ENCODE data around the gene INSIG1. TPM values are rescaled to one million over a fixed set of nuclear protein-coding genes. Genes with fewer than 3 reads are reported as not detected.

Gene INSIG1
- total RNA-seq, 1 donor from 2014 or later, result 52.3 TPM

DNA sequence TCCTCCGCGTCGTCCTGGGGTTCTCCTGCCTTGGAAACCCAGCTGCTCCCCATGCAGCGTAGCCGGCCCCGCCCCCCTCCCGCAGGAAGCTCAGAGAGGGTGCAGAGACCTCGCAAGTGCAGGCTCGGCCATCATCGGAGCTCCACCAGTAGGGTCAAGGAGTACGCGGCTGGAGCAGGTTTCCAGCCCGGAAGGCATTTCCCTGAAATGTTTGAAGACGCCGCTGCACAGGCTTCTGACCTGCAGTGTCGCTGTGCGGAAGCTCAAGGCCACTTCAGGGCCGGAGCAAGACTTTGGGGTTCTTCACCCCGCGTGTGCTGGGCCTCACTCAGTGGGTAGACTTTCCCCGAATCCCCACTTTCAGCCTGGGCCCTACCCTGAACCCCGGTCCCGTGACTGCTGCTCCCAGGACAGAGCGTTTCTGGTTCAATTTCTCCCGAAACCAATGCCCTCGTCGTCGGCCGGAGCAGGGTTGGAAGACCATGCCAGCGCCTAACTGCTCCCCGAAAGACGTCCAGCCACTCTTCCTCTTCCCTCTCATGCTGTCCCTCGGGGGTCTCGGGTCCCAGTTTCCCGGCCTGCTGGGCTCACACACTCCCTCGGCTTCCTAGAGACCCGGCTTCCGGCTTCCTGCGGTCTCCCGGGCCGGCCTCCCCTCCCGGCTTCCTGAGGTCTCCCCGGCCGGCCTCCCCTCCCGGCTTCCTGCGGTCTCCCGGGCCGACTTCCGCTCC, 52.1 kb downstream of the INSIG1 start:
- no peak for DNase-seq

DNA sequence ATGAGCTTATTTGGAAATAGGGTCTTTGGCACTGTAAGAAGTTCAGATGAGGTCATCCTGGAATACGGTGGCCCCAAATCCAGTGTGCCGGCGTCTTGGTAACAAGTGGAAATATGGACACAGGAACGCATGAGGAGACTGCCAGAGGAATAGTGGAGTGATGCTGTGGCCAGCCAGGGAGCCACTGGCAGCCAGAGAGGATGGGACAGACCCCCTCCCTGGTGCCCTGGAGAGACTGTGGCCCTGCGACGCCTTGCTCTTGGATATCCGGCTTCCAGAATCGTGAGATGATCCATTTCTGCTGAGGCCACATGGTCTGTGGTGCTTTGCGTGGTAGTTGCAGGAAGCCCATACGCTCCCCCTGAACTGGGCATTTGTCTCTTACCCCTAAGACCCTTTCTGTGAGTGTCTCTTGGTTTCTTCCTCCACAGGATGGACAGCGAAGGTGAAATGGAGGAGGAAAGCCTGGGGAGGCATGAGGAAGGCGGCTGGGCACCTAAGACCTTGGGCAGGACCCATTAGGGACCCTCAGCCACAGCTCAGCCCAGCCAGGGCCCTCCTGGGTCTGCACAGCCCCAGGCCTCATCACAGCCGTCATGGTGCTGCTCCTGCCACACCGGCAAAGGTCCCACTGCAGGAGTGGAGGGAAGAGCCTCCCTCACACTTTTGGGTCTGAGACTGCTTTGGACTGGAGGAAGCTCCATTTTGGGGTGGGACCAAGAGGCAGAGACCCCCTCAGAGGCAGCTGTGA, 53.6 kb downstream of the INSIG1 start:
- no peak for DNase-seq

DNA sequence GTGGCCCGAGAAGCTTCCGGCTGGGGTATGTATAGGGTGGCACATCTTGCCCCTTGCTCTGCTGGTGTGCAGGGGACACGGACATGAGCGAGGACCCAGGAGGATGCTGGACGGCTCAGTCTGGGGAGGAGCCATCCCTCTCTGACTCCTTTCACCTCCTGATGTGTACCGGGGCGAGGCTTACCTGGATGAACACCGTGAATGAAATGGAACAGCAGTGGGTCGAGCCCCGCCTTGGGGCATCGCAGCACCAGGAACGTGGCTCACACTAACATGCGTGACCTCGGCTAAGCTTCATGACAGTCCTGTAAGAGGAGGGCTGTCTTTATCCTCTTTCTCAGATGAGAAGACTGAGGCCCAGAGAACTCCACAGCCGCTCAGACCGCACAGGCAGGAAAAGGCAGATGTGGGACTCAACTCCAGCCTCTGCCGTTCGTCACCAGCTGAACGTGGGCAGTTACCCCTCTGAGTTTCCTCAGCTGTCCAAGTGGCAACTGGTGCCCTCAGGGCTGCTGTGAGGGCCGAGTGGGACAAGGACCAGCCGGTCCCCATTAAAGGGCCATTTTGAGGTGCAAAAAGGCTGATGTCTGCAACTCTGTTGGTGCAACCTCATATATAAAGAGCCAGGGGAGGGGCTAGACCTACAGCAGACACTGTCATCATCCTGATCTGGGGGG, 54.5 kb downstream of the INSIG1 start:
- DNase-seq, result no peak

DNA sequence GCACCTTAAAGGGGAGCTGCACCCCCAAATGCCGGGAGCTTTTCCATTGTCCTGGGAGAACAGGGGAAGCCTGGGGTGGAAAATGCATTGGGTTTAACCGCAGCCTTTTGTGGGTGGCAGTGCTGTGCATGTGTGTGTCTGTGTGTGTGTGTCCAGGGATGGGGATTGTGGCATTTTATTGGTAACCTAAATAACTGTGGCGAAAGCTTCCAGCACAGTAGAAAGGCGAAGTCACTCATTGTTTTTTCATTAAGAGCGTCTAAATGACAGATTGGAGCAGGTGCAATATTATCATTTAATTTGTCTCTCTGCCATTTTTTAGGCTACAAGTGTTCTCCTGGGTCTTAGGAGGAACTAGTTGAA, 55.1 kb downstream of the INSIG1 start:
- DNase-seq, result no peak

DNA sequence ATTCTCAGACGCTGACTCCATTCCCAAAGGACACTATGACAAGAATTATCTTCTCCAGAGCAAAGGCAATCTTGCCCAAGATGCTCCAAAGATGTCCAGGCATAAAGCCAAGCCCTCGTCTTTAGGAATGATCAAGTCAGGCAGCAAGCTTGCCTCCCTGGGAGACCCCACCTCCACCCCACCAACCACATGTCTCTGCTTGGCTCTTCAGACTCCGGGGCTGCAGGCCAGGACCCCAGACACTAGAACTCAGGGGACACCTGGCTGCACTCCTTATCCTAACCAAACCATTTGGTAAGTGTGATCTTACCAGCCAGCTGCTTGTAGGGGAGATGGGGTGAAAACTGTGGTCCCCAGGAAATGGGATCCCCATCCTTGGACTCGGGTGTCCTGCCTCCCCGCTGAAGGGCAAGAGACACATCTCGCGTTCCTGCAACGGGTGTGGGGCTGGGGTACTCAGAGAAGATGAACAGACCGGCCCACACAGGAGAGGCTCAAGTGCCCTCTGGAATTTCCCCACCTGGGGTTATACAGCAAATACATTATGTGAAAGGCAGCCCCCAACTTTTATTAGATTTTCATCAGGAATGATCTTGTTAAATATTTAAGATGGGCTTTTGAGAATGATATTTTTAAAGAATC, 55.7 kb downstream of the INSIG1 start:
- DNase-seq, result no peak

DNA sequence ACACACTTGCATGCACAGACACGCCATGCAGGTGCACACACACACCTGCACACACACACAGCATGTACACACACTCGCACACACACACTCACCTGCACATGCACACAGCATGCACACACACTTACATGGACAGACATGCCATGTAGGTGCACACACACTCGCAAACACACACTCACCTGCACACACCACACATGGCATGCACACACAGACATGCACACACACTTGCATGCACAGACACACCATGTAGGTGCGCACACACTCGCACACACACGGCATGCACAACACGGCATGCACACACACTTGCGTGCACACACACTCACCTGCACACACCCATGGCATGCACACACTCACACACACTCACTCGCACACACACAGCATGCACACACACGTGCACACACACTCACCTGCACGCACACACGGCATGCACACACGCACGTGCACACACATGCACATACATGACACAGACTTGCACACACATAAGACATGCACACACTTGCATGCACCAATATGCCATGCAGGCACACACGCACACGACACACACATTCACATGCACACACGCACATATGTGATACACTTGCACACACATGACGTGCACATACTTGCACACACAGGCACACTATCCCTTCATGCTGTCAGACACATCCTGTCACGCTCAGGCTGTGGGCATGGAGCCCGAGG, 56.8 kb downstream of the INSIG1 start:
- DNase-seq, result no peak

DNA sequence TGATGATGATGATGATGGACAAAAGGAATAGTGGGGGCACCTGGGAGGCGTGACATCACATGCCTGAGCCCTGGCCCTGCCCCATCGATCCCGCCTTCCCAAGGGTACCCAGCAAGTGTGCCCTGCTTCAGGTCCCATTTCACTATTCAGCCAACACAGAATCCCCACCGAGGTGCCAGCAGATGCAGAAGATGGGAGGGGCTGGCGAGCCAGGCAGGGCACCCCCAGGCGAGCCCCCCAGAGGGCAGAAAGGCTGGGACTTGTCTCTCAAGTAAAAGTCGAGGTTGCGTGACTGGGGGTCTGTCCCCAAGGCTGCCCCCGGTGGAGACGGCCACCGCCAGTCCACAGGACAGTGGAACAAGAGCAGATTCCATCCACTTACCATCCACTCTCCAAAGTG, 57.5 kb downstream of the INSIG1 start:
- DNase-seq, result no peak

DNA sequence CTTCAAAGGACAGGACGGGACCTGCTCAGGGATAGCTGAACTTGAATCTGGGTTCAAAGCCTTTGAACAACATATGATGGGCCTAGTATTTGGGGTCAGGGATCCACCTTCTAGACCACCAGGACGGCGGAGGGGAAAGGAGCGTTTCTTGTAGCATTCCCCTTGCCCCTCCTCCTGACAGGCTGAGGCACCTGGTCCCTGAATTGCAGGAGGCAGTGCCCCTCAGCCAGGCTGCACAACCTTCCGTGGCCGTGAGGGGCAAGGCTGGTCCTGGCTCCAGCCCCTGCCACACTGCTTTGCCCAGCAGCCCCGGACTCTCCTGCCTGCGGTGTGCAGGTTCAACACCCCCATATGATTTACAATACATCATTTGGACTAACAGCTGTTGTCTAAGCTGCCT, 58.1 kb downstream of the INSIG1 start:
- DNase-seq, result no peak

DNA sequence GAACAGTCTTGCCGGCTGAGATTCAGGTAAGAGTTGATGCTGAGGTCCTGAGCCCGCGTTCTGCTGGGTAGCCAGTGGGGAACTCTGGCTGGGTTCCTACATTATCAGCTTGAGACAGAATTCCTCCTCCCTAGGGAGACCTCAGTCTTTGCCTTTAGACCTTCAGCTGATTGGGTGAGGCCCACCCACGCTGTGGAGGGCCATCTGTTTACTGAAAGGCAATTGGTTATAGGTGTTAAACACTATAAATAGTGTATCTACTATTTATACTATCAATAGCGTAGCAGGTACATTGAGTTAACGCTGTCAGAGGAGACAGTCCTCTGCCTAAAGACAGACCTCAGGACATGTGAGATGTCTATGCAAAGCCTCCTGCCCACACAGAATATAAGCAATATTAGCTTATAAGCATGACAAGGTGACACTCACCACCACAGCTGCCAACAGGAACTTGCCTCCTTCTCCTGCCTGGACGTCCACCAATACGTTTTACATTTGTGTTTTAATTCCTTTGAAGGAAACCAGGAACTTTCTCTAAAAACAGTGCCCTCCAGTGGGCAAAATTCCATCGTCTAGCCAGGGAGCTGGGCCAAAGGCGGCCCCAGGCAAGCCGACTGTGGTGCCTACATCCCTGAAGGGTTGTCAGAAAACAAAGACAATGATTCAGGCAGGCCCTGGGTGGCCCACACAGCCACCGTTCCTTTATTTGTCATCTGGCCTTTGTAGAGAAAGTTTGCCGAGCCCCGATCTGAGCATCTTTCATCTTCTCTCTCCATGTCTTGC, 58.8 kb downstream of the INSIG1 start:
- DNase-seq, result no peak

DNA sequence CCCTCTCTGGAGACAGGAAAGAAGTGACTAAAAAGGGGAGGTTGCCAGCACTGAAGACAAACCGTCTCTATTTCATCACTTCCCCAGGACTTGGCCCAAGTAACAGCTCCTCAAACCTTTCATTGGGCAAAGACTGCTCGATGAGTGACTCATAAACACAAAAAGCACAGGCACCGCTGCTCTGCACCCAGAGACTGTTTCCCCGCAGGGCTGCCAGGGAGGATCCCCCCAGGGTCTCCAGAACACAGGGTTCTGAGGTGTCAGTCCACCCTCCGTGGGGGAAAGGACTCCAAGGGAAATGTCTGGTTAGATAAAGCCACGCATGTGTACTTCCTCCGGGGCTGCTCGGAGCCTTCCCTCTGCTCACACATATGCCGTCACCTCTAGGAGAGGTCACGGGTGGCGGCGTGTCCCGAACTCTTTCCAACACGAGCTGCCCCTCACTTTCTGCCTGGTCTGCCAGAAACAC, 59.9 kb downstream of the INSIG1 start:
- no peak for DNase-seq

DNA sequence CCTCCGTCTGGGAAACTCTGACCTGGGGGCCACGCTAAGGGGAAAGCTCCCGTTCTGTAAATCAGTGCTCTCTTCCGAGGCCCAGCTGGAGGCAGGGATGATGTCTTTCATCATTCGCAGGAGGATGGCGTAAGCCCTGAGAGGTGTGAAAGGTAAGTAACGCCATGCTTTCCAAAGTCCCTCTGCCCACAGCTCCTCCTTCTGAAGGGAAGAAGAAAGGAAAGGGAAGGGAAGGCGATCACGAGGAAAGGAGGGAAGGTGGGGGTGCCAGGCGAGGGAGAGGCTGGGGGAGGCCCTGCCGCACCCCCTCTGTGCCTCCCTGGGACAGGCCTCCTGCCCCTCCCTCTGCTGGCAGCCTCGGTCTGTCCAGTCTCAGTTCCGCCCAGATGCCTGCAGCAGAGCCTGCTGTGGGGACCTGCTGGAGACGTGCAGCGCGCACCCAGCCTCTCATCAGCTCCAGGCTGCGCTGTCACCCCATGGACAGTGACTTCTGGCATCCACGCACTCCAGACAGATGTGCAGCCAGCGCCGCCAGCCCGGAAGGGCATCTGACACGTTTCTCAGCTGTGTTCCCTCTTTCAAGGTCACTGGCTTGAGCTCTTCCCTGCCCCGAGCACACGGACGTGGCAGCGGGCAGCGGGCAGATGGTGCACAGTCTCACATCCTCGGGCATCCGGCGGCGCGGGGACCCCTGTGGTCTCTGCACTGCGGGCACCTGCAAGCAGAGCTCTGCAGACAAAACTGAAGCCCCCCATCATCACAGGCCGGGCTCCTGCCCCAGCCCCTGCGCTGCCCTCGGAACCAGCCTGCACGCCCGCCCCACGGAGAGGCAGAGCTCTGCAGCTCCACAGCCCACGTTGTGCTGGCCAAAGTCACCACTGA, 60.6 kb downstream of the INSIG1 start:
- DNase-seq, result no peak

DNA sequence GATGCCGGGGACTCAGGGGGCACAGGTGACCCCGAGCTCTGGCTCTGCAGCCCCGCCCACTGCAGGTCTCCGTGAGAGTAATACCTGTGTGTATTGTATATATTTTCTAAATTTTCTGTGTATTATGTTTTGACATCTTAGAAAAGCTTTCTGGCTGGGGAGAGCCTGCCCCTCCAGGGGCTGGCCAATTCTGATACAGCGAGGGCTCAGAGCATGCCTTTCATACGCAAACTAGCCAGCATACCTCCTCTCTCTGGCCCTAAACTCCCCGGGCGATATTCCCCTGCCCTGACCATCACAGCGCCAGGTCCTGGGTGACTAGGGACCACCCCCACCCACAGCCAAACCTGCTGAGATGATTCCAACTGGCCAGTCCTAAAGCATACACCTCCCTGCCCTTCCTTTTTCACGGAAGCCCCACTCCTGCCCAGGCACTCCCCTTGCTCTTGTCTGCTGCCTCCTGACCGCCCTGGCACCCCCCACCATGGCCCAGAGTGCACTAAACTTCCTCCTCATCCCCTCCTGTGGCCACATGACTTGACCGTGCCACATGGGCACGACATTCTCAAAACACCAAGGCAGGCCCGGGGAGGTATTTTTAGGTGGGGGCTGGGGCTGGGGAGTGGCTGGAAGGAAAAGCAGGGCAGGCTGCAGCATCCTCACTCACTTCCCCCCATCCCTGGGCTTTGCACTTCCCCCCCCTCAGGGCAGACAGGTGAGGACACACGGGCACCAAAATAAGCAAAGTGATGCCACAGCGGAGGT, 61.5 kb downstream of the INSIG1 start:
- no peak for DNase-seq

Other genes with a start within 250 kb of the INSIG1 start
- not detected for gene HTR5A, start 227.6 kb upstream of the INSIG1 start, total RNA-seq
- not detected for gene EN2, start 160.3 kb downstream of the INSIG1 start, total RNA-seq
- gene CNPY1, start 248.7 kb downstream of the INSIG1 start, total RNA-seq, result not detected

All from tongue (tissue), 2 donors.